ENCODE data around the gene RCBTB2.
"Not testable (repeated sequence)": the region's sequence is repeated elsewhere in the genome, so short reads cannot be mapped to it uniquely, and the experiment has no call there.

GRCh38 chr13:48579919-48580180, 47.0 kb upstream of the RCBTB2 start:
- TF ChIP-seq CTCF (IDR thresholded peaks at IDR 0.05; ENCODE audit: low read depth, low read length); EZH2phosphoT487 (IDR thresholded peaks at IDR 0.05; ENCODE audit: low read depth): not testable (repeated sequence)

Data from OCI-LY3 (cell line).